HG02588 (cell line): ENCODE data around the gene KIFC3.
"Not testable (repeated sequence)": the region's sequence is repeated elsewhere in the genome, so short reads cannot be mapped to it uniquely, and the experiment has no call there.

Experiments used
- ATAC-seq: cut with Tn5 transposase; IDR thresholded peaks from one replicate; pipeline ENCODE4 v1.9.1; 2021; ENCODE audit warnings: mild to moderate bottlenecking, moderate library complexity; ENCODE audit not compliant: unreplicated experiment

KIFC3 gene

DNA sequence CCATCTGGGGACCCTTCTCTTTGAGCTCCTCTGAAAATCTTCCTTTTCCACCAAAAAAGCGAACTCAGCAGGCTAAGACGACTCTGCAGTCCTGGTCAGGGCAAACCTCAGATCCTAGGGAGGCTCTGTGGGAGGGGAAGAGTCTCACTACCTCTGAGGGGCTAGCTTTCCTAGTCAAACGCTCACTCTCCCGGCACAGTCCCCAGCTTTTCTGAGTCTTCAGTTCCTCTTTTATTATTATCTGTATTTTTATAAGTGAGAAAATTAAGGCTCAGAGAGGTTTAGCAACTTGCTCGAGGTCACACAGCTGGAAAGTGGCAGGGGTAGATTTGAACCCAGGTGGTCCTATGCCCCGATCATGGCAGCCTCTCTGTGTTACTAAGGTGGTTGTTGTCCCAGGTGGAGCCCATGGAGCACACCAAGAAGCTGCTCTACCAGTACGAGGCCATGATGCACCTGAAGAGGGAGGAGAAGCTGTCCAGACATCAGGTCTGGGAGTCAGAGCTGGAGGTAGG lies 75.8 kb downstream of the KIFC3 start:
- ATAC-seq = no peak

- ATAC-seq = no peak
Observed at GRCh38 chr16:57725976-57726375, 76.3 kb downstream of the KIFC3 start.

- no peak for ATAC-seq
Observed at GRCh38 chr16:57725554-57725953, 76.7 kb downstream of the KIFC3 start.

DNA sequence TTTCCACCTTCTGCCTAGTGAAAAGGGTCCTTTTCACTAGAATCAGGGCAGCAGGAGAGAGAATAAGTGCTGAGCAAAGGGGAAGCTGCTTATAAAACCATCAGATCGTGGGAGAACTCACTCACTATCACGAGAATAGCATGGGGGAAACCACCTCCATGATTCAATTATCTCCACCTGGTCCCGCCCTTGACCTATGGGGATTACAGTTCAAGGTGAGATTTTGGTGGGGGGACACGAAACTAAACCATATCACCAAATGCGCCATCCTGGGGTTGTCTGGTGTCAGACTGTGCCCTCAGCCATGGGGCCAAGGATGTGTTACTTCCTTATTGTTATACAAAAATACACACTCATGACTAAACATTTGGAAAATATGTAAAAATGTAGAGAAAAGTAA lies 77.1 kb downstream of the KIFC3 start:
- ATAC-seq = no peak

DNA sequence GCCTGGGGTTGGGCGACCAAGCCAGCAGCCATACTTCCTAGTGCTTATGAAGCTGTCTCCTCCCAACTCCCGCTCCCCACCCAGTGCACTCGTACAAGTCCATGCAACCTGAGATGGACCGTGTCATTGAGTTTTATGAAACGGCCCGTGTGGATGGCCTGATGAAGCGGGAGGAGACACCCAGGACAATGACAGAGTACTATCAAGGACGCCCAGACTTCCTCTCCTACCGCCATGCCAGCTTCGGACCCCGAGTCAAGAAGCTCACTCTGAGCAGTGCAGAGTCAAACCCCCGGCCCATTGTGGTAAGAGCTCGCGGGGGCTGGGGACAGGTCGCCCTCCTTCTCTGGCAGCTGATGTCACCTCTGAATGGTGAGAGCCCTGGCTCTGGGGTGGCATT lies 77.8 kb downstream of the KIFC3 start:
- ATAC-seq = no peak

- ATAC-seq = no peak
Observed at GRCh38 chr16:57723170-57723569, 79.1 kb downstream of the KIFC3 start.

GRCh38 chr16:57722651-57723050 lies 79.6 kb downstream of the KIFC3 start:
- ATAC-seq = no peak

- no peak for ATAC-seq
Observed at GRCh38 chr16:57722210-57722499, 80.1 kb downstream of the KIFC3 start.

- ATAC-seq = no peak
Observed at GRCh38 chr16:57721356-57722209, 80.7 kb downstream of the KIFC3 start.

DNA sequence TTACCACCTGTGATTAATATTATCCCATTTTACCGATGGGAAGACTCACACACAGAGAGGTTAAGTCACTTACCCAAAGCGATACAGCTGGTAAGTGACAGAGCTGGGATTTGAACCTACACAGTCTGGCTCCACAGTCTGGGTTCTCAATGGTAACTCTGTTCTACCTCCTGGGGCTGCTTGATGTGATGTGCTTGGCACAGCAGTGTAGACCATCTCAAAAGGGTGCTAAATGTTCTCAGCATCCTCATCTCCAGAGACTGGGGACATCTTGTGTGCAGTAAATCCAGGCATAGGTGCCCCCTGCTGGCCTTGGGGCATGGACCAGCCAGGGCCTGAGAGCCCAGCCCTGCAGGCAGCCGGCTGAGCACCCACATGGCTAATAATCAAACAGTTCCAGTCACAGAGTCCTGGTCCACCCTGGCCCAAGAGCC lies 82.1 kb downstream of the KIFC3 start:
- ATAC-seq = no peak

DNA sequence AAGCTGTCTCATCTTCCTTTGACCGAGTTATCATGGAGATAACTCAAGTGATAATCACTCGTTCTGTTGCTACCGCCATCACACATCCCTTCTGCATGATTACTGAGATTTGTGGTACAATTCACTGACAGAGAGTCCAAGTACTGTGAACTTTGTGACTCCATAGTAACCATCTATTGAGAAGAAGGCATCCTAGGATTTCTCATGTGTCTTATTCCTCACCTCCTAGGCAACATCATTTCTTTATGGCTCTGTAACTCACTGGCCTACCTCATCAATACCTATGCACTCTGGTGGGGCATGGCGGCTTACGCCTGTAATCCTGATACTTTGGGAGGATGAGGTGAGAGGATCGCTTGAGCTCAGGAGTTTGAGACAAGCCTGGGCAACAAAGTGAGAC lies 88.2 kb downstream of the KIFC3 start:
- ATAC-seq = no peak

GRCh38 chr16:57713596-57713995 lies 88.7 kb downstream of the KIFC3 start:
- no peak for ATAC-seq

DNA sequence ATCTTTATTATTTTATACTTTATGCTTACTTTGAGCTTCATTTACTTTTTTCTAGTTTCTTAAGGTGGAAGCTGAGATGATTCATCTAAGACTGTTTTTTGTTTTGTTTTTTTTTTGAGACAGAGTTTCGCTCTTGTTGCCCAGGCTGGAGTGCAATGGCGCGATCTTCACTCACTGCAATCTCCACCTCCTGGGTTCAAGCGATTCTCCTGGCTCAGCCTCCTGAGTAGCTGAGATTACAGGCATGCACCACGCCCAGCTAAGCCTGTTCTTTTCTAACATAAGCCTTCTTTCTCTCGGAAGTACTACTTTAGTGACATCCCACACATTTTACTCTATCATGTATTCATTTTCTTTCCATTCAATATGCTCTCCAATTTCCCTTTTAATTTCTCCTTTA lies 89.7 kb downstream of the KIFC3 start:
- ATAC-seq = not testable (repeated sequence)

DNA sequence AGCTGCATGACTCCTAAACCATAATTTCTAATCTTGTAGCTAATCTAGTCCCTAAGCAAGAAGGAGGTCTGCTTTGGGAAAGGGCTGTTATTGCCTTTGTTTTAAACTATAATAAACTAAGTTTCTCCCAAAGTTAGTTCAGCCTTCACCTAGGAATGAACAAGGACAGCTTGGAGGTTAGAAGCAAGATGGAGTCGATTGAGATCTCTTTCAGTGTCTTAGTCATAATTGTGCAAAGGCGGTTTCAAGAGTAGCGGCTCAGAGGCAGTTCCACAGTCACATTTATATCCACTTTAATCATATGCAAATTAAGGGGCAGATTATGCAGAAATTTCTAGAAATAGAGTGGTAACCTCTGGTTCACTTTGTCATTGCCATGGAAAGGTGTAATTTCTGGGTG lies 90.3 kb downstream of the KIFC3 start:
- ATAC-seq = no peak

GRCh38 chr16:57711346-57711745 lies 90.9 kb downstream of the KIFC3 start:
- no peak for ATAC-seq

DNA sequence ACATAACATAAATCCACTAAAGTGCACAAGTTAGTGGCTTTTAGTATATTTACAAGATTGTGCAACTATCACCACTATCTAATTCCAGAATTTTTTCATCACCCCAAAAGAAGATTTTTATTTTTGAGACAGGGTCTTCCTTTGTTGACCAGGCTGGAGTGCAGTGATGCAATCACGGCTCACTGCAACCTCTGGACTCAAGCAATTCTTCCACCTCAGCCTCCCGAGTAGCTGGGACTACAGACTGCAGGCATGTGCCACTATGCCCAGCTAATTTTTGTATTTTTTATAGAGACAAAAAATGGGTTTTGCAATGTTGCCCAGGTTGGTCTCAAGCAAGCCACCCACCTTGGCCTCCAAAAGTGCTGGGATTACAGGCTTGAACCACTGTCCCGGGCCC lies 92.6 kb downstream of the KIFC3 start:
- ATAC-seq = no peak
